ENCODE measurements around the gene DOCK6.
A peak's percentile ranks its signal among the peaks of the same experiment; 100 is the strongest.

The DOCK6 gene

DNA sequence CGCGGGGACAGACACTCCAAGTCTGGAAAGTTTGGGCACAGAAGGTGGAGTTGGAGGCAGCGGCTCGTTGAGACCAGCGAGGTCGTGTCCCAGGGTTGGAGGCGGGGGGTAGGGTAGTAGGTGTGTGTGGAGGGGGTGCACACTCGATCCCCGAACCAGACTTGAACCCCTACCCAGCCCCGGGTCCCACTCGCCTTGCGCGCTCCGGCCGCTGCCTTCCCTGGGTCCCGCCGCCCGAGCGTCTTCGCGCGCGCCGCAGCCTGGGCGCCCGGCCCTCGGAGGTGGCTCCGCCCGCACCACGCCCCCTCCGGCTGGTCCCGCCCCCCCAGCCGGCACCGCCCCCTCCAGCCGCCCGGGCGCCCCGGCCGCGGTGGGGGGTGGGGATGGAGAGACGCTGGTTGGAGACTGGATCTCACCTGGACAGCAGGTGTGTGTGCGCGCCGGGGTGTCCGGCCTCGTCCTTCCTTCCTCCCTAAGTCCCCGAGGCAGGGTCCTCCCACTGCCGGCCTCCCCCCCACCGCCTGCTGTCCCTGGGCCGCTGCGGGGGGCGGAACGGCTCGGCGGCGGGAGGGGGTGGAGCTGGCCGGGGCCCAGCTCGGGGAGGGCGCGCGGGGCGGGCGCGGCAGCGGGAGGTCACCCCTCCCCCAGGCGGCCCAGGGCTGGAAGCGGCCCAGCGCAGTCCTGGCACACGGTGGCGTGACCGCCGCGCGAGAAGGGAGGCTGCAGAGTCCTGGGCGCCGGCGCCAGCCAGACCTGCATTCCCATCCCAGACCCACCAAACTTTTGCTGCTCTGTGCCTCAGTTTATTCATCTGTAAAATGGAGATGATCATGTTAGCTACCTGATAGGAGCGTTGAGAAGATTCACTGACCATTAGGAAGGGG is 64.8 kb downstream of the DOCK6 start, which contains the start of gene KANK2:
Gene KANK2 (minus strand): TSS at position 255 of the 884 bp plus-strand sequence. CDS start 3,034 bp downstream, outside the sequence.
- TF ChIP-seq, protein P1, sequence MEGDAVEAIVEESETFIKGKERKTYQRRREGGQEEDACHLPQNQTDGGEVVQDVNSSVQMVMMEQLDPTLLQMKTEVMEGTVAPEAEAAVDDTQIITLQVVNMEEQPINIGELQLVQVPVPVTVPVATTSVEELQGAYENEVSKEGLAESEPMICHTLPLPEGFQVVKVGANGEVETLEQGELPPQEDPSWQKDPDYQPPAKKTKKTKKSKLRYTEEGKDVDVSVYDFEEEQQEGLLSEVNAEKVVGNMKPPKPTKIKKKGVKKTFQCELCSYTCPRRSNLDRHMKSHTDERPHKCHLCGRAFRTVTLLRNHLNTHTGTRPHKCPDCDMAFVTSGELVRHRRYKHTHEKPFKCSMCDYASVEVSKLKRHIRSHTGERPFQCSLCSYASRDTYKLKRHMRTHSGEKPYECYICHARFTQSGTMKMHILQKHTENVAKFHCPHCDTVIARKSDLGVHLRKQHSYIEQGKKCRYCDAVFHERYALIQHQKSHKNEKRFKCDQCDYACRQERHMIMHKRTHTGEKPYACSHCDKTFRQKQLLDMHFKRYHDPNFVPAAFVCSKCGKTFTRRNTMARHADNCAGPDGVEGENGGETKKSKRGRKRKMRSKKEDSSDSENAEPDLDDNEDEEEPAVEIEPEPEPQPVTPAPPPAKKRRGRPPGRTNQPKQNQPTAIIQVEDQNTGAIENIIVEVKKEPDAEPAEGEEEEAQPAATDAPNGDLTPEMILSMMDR (IDR thresholded peaks at IDR 0.05; ENCODE audit: borderline replicate concordance, insufficient read depth, low read depth, low read length): no peak
- H3K4me3 ChIP-seq (ENCODE audit: low read depth, low read length): peak within 1 kb of the TSS; percentile 79

DNA sequence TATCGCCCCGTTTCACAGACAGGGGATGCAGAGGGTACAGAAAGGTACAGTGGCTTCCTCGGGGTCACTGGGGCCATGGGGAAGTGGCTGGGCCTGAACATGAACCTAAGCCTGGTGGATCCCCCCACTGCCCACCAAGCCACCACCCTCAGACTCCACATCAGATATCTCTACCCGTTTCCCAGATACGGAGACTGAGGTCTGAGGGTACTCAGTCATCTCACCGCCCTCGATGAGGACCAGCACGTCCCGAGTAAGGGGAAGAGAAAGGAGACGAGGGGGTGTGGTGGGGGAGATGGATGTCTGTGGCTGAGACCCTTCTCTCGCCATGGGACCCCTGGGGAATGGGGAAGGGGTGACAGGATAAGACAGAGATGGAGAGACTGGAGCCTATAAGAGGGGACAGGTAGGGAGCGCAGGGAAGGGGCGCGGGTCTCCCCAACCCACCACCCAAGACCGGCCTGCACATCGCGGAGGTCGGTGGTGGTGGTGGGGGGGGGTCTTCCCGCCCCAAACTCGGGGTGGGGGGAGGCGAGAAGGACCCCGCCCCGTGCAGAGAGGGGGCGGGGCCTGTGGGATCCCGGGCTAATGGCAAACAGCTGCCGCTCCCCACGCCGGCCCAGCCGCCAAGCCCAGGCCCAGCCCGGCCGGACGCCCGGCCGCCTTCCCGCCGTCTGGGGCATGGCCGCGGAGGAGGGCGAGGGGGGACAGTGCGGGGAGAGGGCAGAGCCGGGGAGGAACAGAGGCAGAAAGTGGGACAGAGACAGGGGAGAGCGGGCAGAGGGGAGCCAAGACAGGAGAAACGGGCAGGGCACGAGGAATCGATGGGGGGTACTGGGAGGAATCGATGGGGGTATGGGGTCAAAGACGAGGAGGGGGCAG is 65.7 kb downstream of the DOCK6 start:
- H3K4me3 ChIP-seq (ENCODE audit: low read depth, low read length): peak overlapping the region; percentile 79
- TF ChIP-seq, protein P1 (IDR thresholded peaks at IDR 0.05; ENCODE audit: borderline replicate concordance, insufficient read depth, low read depth, low read length): no peak

DNA sequence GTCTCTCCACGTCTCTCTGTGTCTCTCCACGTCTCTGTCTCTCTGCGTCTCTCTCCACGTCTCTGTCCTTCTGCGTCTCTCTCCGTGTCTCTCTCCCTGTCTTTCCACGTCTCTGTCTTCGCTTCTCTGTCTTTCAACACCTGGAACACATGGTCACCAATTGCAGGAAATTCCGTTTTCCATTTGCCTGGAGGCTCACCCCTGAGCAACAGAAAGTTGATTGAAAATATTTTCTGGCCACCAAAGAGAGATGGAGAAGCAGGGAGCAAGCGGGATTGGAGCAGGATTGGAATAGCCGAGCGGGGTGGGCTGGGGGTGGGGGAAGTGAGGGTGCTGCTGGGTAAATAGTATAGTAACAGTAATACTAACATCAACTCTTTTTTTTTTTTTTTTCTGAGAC is 66.6 kb downstream of the DOCK6 start:
- peak overlapping the region; percentile 10 for H3K4me3 ChIP-seq (ENCODE audit: low read depth, low read length)
- TF ChIP-seq, protein P1 (IDR thresholded peaks at IDR 0.05; ENCODE audit: borderline replicate concordance, insufficient read depth, low read depth, low read length): no peak

DNA sequence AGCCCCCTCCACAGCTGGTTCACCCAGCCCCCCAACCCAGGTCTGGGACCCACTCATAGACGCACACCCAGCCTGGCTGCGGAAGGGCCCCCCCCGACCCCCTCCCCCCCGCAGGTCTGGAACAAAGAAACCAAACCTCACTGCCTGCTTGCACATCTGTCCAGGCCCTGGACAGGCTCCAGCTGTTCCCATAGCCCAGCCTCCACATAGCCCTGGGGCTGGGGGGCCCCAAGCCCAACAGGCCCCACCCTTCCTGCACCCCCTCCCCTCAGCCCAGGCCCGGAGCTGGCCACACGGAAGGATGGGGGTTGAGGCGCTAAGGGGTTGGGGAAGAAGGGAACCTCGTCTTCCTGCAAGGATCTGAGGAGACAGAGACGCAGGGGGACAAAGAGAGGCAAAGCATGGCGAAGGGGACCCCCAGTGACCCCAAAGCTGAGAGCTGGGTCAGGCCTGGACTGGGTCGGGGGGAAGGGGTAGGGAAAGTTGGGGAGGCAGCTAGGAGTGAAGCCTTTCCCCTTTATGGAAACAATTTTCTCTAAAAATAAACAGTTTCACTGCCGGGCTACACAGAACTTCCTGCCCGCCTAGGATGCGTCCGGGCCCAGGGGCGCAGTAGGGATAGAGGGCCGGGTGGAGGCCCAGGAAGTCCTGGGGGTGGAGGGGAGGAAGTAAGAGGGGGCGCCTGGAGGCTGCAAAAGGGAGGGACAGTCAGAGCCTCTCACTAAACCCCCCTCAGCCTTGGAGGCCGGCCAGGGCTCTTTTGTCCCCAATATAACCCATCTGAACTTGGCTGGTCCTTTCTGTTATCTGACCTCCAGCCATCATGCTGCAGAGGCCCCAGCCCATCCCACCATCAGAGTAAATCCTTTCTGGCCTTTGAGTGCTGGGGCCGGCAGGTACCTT is 67.4 kb downstream of the DOCK6 start:
- H3K4me3 ChIP-seq (ENCODE audit: low read depth, low read length): peak overlapping the region; percentile 26
- TF ChIP-seq, protein P1 (IDR thresholded peaks at IDR 0.05; ENCODE audit: borderline replicate concordance, insufficient read depth, low read depth, low read length): no peak

DNA sequence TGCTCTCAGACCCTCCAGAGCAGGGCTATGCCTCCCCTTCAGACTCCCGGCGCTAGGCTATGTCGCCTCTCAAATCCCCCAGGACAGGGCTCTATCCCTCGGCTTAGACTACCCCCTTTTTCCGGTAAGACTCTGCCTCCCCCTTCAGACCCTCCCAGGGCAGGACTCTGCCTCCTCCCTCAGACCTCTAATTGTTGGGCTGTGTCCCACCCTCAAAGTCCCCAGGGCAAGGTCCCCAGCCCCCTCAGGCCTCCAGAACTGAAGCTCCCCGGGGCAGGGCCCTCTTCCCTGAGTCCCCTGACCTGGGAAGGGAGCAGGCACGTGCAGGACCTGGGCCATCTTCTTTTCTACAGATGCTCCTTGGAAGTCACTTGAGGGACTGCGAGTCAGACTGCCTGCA is 68.2 kb downstream of the DOCK6 start:
- TF ChIP-seq, protein P1 (IDR thresholded peaks at IDR 0.05; ENCODE audit: borderline replicate concordance, insufficient read depth, low read depth, low read length): no peak
- no peak overlapping the region for H3K4me3 ChIP-seq (ENCODE audit: low read depth, low read length)
